Measurements from ENCODE around the gene NCAPD3. TPM values are rescaled to one million over a fixed set of nuclear protein-coding genes. Genes with fewer than 3 reads are reported as not detected.

The NCAPD3 gene
- total RNA-seq, 1 donor from 2014 or later = 21.7 TPM

DNA sequence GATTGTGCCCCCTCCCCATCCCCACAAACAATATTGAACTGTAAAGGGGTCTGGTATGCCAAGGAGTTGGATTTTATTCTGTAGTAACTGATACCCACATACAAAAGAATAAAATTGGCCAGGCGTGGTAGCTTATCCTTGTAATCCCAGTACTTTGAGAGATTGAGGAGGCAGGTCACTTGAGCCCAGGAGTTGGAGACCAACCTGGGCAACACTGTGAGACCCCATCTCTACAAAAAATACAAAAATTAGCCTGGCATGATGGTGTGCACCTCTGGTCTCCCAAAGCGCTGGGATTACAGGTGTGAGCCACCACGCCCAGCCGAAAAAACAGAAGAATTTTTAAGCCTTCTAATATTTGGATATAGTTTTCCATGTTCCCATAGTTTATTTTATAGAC, 48.2 kb upstream of the NCAPD3 start:
- H3K4me3 Mint-ChIP-seq (ENCODE audit: unreplicated experiment) = no peak overlapping the region
- H3K27ac Mint-ChIP-seq (ENCODE audit: unreplicated experiment) = no peak overlapping the region
- no peaks in the 10 kb centered on the region for H3K9me3 Mint-ChIP-seq (ENCODE audit: unreplicated experiment)
- H3K27me3 Mint-ChIP-seq (ENCODE audit: unreplicated experiment) = peaks cover 61% of the 10 kb centered on the region
- no peak for DNase-seq (ENCODE audit: extremely low spot score, unreplicated experiment)
- peaks cover 12% of the 10 kb centered on the region for H3K4me1 Mint-ChIP-seq (ENCODE audit: unreplicated experiment)
- no peaks in the 10 kb centered on the region for H3K36me3 Mint-ChIP-seq (ENCODE audit: unreplicated experiment)
- TF ChIP-seq, protein P1, sequence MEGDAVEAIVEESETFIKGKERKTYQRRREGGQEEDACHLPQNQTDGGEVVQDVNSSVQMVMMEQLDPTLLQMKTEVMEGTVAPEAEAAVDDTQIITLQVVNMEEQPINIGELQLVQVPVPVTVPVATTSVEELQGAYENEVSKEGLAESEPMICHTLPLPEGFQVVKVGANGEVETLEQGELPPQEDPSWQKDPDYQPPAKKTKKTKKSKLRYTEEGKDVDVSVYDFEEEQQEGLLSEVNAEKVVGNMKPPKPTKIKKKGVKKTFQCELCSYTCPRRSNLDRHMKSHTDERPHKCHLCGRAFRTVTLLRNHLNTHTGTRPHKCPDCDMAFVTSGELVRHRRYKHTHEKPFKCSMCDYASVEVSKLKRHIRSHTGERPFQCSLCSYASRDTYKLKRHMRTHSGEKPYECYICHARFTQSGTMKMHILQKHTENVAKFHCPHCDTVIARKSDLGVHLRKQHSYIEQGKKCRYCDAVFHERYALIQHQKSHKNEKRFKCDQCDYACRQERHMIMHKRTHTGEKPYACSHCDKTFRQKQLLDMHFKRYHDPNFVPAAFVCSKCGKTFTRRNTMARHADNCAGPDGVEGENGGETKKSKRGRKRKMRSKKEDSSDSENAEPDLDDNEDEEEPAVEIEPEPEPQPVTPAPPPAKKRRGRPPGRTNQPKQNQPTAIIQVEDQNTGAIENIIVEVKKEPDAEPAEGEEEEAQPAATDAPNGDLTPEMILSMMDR (IDR thresholded peaks at IDR 0.05) = no peak

DNA sequence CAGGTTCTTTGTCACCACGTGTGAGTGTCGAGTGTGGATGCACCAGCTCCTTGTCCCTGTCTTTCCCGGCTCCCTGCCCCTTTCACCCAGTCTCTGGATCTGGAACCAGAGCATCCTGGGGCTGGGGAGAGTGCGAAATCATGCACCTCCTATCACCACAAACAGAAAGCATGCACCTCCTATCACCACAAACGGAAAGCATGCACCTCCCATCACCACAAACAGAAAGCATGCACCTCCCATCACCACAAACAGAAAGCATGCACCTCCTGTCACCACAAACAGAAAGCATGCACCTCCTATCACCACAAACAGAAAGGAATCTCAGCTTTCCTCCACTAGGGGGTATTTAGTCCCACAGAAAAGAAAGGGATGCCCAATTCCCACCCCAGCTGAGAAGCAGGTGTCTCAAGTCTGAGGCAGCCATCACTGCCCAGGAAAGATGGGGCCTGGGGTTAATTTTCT, 46.5 kb upstream of the NCAPD3 start:
- DNase-seq (ENCODE audit: extremely low spot score, unreplicated experiment) = no peak
- Mint-ChIP-seq H3K4me3 (ENCODE audit: unreplicated experiment) (no peak overlapping the region), H3K27ac (ENCODE audit: unreplicated experiment) (no peak overlapping the region), H3K27me3 (ENCODE audit: unreplicated experiment) (peaks cover 51% of the 10 kb centered on the region), H3K36me3 (ENCODE audit: unreplicated experiment) (peaks cover 3% of the 10 kb centered on the region), H3K4me1 (ENCODE audit: unreplicated experiment) (peaks cover 2% of the 10 kb centered on the region), H3K9me3 (ENCODE audit: unreplicated experiment) (no peaks in the 10 kb centered on the region)
- TF ChIP-seq, protein P1 (IDR thresholded peaks at IDR 0.05) = no peak

GRCh38 chr11:134267966-134268365, 44.2 kb upstream of the NCAPD3 start:
- Mint-ChIP-seq H3K27ac (ENCODE audit: unreplicated experiment) (no peak overlapping the region), H3K4me1 (ENCODE audit: unreplicated experiment) (no peaks in the 10 kb centered on the region), H3K9me3 (ENCODE audit: unreplicated experiment) (no peaks in the 10 kb centered on the region), H3K27me3 (ENCODE audit: unreplicated experiment) (peaks cover 28% of the 10 kb centered on the region), H3K4me3 (ENCODE audit: unreplicated experiment) (no peak overlapping the region), H3K36me3 (ENCODE audit: unreplicated experiment) (peaks cover 7% of the 10 kb centered on the region)
- TF ChIP-seq, protein P1 (IDR thresholded peaks at IDR 0.05) = no peak
- no peak for DNase-seq (ENCODE audit: extremely low spot score, unreplicated experiment)

DNA sequence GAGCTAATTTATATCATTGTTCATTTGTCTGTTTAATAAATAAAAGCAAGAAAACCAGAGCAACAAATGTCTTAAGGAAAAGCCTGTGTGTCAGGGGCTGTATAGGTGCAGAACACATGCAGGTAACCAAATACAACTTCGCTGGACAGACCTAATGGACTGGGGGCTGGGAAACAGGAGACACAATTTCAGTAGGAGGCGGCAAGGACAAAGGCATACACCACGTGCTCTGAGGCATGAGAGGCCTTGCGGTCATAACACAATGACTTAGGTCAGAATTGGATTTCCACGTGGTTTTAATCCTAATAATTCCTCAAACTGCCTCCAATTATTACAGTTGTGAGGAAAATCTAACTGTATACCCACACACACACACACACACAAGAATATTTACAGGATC, 43.7 kb upstream of the NCAPD3 start:
- Mint-ChIP-seq H3K9me3 (ENCODE audit: unreplicated experiment) (no peaks in the 10 kb centered on the region), H3K27me3 (ENCODE audit: unreplicated experiment) (peaks cover 23% of the 10 kb centered on the region), H3K4me1 (ENCODE audit: unreplicated experiment) (no peaks in the 10 kb centered on the region), H3K36me3 (ENCODE audit: unreplicated experiment) (peaks cover 8% of the 10 kb centered on the region), H3K4me3 (ENCODE audit: unreplicated experiment) (no peak overlapping the region), H3K27ac (ENCODE audit: unreplicated experiment) (no peak overlapping the region)
- TF ChIP-seq, protein P1 (IDR thresholded peaks at IDR 0.05) = no peak
- no peak for DNase-seq (ENCODE audit: extremely low spot score, unreplicated experiment)

DNA sequence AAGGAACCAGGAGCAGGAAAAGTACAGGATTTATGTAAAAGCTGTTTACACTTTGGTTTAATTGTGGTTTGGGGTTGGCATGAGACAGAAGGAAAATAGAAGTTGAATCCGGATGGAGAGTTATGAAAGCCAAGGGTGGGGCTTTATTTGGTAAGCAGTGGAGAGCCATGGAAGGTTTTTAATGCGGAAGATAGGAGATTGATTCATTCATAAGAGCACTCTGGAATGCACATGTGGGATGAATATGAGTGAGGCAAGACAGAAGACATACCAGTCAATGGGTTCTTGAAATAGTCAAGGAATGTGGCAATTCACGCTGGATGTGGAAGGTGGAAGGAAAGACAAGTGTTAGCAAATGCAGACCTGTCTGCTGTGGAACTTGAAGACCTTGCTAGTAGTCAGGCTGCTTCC, 43.1 kb upstream of the NCAPD3 start:
- Mint-ChIP-seq H3K27ac (ENCODE audit: unreplicated experiment) (no peak overlapping the region), H3K4me3 (ENCODE audit: unreplicated experiment) (no peak overlapping the region), H3K4me1 (ENCODE audit: unreplicated experiment) (no peaks in the 10 kb centered on the region), H3K9me3 (ENCODE audit: unreplicated experiment) (no peaks in the 10 kb centered on the region), H3K27me3 (ENCODE audit: unreplicated experiment) (peaks cover 18% of the 10 kb centered on the region), H3K36me3 (ENCODE audit: unreplicated experiment) (peaks cover 8% of the 10 kb centered on the region)
- TF ChIP-seq, protein P1 (IDR thresholded peaks at IDR 0.05) = no peak
- DNase-seq (ENCODE audit: extremely low spot score, unreplicated experiment) = no peak
